Measurements from ENCODE around the gene LRG1.
A peak's percentile ranks its signal among the peaks of the same experiment; 100 is the strongest.

The LRG1 gene

DNA sequence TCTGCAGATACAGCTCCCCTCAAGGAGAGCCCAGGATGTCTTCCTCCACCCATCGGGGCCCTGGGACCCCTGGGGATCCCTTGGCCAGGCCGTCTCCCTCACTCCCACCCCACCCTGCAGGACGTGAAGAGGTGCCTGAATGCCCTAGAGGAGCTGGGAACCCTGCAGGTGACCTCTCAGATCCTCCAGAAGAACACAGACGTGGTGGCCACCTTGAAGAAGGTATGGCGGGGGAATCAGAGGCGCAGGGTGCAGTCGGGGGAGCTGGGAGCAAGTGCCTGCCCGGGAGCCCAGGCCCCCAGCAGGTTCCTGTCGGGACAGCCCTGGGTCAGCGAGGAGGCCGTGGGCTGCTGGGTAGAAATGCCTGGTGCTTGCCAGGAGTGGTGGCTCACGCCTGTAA lies 41.1 kb downstream of the LRG1 start:
- TF ChIP-seq, protein P1, sequence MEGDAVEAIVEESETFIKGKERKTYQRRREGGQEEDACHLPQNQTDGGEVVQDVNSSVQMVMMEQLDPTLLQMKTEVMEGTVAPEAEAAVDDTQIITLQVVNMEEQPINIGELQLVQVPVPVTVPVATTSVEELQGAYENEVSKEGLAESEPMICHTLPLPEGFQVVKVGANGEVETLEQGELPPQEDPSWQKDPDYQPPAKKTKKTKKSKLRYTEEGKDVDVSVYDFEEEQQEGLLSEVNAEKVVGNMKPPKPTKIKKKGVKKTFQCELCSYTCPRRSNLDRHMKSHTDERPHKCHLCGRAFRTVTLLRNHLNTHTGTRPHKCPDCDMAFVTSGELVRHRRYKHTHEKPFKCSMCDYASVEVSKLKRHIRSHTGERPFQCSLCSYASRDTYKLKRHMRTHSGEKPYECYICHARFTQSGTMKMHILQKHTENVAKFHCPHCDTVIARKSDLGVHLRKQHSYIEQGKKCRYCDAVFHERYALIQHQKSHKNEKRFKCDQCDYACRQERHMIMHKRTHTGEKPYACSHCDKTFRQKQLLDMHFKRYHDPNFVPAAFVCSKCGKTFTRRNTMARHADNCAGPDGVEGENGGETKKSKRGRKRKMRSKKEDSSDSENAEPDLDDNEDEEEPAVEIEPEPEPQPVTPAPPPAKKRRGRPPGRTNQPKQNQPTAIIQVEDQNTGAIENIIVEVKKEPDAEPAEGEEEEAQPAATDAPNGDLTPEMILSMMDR (conservative IDR thresholded peaks at IDR 0.05; ENCODE audit: low read depth, low read length), result no peak
- no peak for DNase-seq (ENCODE audit: low read depth)
- no peak overlapping the region for H3K4me3 ChIP-seq (ENCODE audit: low read depth, low read length)

DNA sequence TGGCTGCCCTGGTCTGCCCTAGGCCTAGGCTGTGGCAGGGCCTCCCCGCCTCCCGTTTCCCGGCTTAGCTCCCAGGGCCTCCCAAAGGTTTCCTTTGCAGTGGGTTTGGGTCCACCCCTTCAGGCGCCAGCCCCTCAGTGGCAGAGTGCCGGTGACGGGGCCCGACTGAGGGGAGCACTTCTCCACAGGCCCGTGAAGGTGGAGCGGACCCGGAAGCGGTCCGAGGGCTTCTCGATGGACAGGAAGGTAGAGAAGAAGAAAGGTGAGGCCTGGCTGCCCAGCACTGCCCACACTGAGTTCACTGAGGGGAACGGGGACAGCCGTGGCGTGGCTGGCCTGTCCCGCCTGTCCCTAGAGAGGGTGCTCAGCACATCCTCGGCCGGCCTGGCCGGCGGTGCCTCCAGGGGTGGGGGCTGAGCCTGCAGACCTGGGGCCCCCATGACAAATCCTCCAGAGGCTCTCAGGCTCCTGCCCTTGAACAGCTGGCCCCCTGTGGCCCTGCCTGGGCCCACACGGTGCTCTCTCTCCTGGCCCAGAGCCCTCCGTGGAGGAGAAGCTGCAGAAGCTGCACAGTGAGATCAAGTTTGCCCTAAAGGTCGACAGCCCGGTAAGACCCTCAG lies 42.0 kb downstream of the LRG1 start:
- no peak overlapping the region for H3K4me3 ChIP-seq (ENCODE audit: low read depth, low read length)
- TF ChIP-seq, protein P1 (conservative IDR thresholded peaks at IDR 0.05; ENCODE audit: low read depth, low read length), result no peak
- no peak for DNase-seq (ENCODE audit: low read depth)

DNA sequence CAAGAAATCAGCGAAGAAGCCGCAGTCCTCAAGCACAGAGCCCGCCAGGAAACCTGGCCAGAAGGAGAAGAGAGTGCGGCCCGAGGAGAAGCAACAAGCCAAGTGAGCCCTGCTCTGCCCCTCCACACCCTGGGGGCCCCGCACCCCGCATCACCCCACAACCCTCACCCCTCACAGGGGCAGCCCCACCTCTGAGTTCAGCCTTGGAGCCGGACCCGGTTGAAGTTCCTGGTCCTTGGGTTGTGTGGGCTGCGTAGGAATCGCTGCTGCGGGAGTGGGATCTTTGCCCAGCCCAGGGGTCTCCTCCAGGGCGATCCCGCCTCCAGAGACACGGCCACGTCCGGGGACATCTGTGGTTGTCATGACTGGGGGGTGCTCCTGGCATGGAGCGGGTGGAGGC lies 43.5 kb downstream of the LRG1 start:
- TF ChIP-seq, protein P1 (conservative IDR thresholded peaks at IDR 0.05; ENCODE audit: low read depth, low read length), result no peak
- no peak overlapping the region for H3K4me3 ChIP-seq (ENCODE audit: low read depth, low read length)

DNA sequence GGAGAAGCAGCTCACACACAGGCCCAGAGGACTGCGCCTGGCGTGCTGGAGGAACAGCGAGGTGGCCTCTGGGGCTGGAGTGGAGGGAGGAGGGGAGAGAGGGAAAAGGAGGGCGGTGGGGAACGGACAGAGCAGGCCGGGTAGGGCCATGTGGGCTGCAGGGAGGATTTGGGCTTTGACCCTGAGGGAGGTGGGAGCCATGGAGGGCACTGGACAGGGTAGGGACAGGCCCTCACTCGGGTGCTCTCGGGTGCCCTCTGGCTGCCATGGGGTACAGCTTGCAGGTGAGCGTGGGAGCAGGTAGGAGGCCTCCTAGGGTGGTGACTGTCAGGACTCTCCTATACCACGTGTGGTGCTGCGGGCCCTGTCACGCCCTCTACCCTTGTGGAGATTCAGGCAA lies 44.4 kb downstream of the LRG1 start:
- H3K4me3 ChIP-seq (ENCODE audit: low read depth, low read length), result no peak overlapping the region

More for the DNA sequence above, 43.5 kb downstream of the LRG1 start:
- no peak for DNase-seq (ENCODE audit: low read depth)

DNA sequence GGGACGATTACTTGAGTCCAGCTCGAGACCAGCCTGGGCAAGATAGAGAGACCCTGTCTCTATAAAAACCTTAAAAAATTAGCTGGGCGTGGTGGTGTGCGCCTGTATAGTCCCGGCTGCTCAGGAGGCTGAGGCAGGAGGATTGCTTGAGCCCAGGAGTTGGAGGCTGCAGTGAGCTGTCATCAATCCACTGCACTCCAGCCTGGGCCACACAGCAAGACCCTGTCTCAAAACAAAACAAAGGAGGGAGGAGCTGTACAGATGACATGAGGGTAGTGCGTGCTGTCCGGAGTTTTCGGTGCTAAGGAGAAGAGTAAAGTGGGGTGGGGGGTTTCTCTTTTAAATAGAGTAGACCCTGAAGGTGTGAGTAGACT lies 45.2 kb downstream of the LRG1 start:
- no peak for DNase-seq (ENCODE audit: low read depth)
- no peak overlapping the region for H3K4me3 ChIP-seq (ENCODE audit: low read depth, low read length)
- TF ChIP-seq, protein P1 (conservative IDR thresholded peaks at IDR 0.05; ENCODE audit: low read depth, low read length), result no peak

More for the DNA sequence above, 44.4 kb downstream of the LRG1 start:
- DNase-seq (ENCODE audit: low read depth), result no peak
- TF ChIP-seq, protein P1 (conservative IDR thresholded peaks at IDR 0.05; ENCODE audit: low read depth, low read length), result peak; percentile 20

DNA sequence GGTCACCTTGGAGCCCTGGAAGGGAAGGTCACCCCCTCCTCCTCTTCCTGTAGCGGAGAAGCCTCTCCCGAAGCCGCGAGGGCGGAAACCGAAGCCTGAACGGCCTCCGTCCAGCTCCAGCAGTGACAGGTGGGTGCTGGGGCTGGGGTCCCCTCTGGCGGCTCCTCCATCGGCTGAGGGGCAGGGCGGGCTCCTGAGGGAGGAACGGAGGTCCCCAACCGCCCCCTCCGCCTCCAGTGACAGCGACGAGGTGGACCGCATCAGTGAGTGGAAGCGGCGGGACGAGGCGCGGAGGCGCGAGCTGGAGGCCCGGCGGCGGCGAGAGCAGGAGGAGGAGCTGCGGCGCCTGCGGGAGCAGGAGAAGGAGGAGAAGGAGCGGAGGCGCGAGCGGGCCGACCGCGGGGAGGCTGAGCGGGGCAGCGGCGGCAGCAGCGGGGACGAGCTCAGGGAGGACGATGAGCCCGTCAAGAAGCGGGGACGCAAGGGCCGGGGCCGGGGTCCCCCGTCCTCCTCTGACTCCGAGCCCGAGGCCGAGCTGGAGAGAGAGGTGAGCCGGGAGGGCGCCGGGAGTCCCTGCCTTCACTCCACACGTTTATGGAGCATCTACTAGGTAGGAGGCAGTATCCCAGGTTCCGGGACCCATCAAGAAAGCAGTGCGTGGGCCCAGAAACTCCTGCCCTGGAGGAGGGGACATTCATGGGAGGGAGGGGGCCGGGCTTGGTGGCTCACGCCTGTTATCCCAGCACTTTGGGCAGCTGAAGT lies 45.7 kb downstream of the LRG1 start:
- TF ChIP-seq, protein P1 (conservative IDR thresholded peaks at IDR 0.05; ENCODE audit: low read depth, low read length), result no peak
- H3K4me3 ChIP-seq (ENCODE audit: low read depth, low read length), result no peak overlapping the region
- no peak for DNase-seq (ENCODE audit: low read depth)
